ENCODE results near the gene UPF2.
"Not testable (repeated sequence)": the region's sequence is repeated elsewhere in the genome, so short reads cannot be mapped to it uniquely, and the experiment has no call there.

Gene UPF2

GRCh38 chr10:11901036-11901301, 141.6 kb downstream of the UPF2 start:
- no peak for DNase-seq

- DNase-seq: no peak
These were observed 143.3 kb downstream of the UPF2 start for GRCh38 chr10:11899067-11899876.

- DNase-seq: no peak
These were observed 144.1 kb downstream of the UPF2 start for GRCh38 chr10:11898372-11899066.

GRCh38 chr10:11898033-11898371, 144.6 kb downstream of the UPF2 start:
- no peak for DNase-seq

DNA sequence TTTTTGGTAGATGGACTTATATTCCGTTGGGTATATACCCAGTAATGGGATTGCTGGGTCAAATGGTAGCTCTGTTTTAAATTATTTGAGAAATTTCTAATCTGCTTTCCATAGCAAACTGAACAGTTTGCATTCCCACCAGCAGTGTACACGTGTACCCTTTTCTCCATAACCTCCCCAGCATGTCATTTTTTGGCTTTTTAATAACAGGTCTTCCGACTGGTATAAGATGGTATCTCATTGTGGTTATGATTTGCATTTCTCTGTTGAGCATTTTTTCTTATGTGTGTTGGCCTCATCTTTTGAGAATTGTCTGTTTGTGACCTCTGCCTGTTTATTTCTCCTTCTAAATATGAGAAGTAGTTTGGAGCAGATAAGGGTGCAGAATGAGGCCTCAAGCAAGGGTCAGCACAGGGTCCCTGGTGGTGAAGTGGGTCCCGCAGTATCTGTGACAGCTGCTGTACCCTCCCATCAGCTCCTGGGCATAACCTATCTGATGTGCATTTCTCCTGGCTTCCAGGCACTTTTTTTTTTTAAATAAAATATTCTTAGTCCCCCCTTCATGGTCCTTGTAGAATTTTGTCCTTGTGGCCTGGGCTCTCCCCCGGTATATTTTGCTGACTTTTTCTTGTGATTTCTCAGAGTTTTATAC, 145.9 kb downstream of the UPF2 start:
- DNase-seq: no peak

DNA sequence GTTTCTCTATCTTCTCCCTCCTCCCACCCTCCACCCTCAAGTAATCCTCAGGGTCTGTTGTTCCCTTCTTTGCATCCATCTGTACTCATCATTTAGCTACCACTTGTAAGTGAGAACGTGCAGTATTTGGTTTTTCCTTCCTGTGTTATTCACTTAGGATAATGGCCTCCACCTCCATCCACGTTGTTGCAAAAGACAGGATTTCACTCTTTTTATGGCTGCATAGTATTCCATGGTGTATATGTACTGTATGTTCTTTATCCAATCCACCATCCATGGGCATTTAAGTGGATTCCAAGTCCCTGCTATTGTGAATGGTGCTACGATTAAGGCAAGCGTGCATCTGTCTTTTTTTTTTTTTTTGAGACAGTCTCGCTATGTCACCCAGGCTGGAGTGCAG, 147.0 kb downstream of the UPF2 start:
- DNase-seq: no peak

DNA sequence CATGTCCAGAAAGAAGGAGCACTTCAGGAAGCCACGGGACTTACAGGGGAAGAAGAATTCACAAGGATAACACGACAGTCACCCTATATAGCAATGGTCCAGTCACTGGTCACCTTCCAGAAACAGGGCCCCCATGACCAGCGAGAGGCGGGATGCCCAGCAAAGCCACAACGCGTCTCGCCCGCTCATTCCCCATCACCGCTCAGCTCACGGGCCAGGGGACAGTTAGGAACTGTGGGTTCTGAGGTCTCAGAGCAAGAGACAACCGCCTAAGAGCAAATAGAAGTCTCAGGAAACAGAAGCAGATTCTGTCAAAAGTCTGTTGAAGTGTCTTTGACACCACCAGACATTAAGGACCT, 147.5 kb downstream of the UPF2 start:
- no peak for DNase-seq

DNA sequence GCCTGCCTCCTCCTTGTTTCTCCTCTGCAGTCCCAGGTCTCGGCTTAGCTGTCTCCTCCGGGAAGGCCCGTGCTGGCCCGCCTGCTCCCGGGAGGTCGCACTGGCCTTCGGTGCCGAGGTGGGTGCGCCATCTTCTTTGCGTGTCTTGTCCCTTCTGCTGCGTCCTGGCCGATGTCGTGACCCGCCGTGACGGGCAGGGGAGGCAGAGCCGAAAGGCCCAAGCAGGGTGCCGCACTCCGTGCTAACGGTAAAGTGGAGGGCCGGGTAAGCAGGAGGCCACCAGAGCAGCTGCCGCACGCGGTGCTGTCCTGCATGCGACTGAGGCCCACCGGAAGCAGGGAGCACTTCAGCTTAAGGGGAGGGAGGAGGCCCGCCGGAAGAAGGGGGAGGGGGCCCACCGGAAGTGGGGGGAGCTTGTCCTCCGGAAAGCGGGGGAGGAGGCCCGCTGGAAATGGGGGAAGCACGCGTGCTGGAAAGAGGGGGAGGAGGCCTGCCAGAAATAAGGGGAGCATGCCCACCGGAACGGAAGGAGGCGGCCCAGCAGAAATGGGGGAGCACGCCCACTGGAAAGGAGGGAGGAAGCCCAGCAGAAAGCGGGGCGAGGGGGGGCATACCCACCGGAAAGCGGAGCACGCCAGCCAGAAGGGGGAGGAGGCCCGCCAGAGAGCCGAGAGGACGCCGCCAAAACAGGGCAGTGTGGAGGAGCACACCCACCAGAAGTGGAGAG, 148.1 kb downstream of the UPF2 start:
- DNase-seq: no peak

DNA sequence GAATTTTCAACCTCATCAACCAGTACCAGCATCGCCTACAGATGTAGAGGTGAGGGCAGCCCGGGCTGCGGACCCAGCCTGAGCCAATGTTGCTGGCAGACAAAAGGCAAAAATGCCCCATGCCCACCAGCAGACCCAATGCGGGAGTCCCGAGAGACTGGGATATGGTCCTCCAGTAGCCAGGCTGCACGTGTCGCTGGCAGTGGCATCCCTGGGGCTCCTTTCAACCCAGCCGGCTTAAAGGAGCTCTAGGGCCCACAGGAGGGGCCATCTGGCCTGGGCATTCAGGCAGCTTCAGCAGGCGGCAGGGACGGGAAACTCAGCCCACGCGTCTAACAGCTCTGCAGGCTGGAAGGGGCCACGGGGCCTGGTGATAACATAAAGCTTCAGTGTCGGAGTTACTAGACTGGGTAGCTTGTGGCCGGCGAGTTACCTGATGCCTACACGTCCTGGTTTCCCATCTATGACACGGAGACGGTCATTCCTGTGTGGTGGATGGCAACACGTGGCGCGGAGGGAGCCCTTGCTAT, 148.8 kb downstream of the UPF2 start:
- no peak for DNase-seq

- no peak for DNase-seq
These were observed 150.7 kb downstream of the UPF2 start for GRCh38 chr10:11891776-11892486.

- not testable (repeated sequence) for DNase-seq
These were observed 153.3 kb downstream of the UPF2 start for GRCh38 chr10:11889263-11889662.

DNA sequence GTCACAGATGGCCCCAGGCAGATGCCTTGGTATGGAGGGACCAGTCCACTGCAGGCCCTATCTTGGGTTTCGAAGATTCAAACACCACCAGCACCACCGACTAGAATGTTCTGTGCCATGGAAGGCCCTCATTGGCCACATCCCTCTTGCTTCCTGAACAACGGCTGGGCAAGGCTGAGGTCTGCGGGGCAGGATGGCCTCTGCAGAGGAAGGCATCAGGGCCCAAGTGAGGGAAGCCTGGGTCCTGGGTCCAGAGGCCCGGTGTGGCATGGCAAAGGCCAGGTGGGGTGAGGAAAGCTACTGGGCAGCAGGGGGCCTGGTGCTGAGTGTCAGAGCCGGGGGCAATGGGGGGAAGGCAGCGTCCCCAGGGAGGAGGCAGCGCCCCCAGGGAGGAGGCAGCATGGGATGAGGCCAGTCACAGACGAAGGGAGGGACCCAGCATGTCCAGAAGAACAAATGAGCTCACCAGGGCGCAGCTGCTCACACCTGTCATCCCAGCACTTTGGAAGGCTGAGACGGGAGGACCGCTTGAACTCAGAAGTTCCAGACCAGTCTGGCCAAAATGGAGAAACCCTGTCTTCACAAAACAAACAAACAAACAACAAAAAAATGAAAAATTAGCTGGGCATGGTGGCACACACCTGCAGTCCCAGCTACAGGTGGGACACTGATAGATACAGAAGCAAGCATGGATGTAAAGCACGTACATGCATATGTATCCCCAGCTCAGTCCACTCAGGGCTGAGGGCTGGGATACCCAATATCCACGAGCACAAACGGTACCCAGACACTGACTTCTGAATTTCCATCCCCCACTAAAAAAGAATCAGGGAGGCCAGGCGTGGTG, 155.0 kb downstream of the UPF2 start:
- DNase-seq: no peak

GRCh38 chr10:11886851-11887250, 155.8 kb downstream of the UPF2 start:
- no peak for DNase-seq

DNA sequence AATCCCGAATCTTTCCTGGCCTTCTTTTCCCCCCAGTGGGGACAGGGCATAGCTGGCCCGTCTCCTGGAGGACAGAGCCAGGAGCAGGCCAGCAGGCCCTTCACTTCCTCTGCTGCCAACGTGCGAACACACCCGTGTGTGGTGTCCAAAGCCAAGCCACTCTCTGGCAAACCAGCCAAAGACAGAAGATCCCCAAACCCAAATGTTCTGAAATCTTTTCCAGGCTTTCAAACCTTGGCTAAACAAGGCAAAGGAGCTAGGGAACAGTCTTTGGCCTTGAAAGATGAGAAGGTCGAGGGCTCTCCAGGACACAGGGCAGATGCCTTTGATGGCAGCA, 156.5 kb downstream of the UPF2 start:
- DNase-seq: no peak

- DNase-seq: no peak
These were observed 157.0 kb downstream of the UPF2 start for GRCh38 chr10:11885437-11886137.

- DNase-seq: no peak
These were observed 157.7 kb downstream of the UPF2 start for GRCh38 chr10:11884706-11885423.

- no peak for DNase-seq
These were observed 159.8 kb downstream of the UPF2 start for GRCh38 chr10:11882646-11883375.

GRCh38 chr10:11881477-11882417, 160.9 kb downstream of the UPF2 start:
- no peak for DNase-seq

DNA sequence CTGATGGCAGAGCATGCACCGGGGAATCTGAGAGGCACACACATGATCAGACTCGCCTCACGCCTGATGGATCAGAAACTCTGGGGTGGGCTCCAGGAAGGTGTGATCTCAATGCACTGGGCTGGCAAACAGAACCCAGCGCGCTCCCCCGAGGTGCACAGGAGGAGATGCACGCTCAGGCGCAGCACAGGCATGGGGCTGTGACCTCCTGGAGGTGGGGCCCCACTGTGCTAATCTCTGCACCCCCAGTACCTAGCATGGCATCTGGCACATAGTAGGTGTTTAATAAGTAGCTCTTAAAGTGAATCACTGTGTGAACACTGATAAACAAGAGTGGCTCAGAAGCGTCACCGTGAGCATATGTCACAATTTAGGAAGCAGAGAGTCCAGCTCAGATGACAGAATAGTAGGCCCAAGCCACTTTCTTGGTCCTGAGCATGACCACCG, 161.6 kb downstream of the UPF2 start:
- no peak for DNase-seq
